SKM-1 (cell line): ENCODE data around the gene PRKG2.
"Not testable (repeated sequence)": the region's sequence is repeated elsewhere in the genome, so short reads cannot be mapped to it uniquely, and the experiment has no call there.

Experiments used
- DNase-seq: peaks from one replicate; lab custom pipeline; 2025; ENCODE audit not compliant: unreplicated experiment; lab: John Stamatoyannopoulos, UW

The PRKG2 gene

GRCh38 chr4:81214881-81215868 is at the start of gene PRKG2:
PRKG2 (minus strand) TSS chr4:81215222; CDS start chr4:81205047, 10,175 bp downstream.
- no peak for DNase-seq

DNA sequence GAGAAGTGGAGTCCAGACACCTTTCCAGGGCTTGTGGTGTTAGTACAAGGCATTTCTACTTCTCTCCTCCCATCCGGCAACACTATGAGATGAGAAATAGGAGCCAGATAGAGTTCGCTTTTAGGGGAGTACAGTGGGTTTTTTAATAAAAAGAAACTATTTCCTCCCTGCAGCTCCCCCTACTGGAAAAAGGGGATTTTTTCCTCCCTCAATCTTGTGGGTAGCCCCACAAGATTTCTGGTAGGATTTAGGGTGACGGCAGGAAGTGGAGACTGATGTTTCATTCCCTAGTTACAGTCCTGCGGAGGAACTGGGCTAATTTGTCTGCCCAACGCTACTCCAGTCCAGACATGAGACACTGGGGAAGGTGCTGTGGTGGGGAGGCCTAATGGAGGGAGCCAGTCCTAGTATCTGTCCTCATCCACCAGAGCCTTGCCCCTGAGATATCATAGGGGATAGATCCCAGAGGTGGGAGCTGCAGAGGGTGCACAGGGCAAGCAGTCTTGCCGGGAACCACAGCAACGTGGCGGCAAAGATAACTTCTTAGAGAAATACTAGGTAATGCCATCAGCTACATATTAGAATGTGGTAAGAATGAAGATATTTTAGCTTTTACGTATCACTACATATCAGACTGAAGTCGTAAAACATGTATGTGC is 45.5 kb upstream of the PRKG2 start:
- no peak for DNase-seq

GRCh38 chr4:81258841-81259550 is 44.0 kb upstream of the PRKG2 start:
- DNase-seq = no peak

- DNase-seq = no peak
Measured at GRCh38 chr4:81257816-81258215, 42.8 kb upstream of the PRKG2 start.

DNA sequence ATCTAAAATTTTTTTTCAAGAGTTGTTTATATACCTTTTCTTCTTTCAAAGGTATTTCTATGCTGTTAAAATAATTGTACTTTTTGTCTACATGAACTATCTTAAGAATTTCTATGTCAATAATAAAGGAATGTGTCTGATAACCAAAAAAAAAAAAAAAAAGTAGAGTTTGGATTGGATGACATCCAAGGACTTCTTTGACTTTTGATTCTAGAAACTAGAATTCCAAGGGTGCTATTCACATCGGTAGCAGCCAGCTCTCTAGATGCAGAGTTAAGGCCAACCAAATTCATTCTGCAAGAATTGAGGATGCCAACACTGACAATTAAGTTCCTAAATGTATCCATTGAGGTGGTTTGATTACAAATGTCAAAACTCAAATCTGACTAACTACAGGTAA is 42.0 kb upstream of the PRKG2 start:
- no peak for DNase-seq

DNA sequence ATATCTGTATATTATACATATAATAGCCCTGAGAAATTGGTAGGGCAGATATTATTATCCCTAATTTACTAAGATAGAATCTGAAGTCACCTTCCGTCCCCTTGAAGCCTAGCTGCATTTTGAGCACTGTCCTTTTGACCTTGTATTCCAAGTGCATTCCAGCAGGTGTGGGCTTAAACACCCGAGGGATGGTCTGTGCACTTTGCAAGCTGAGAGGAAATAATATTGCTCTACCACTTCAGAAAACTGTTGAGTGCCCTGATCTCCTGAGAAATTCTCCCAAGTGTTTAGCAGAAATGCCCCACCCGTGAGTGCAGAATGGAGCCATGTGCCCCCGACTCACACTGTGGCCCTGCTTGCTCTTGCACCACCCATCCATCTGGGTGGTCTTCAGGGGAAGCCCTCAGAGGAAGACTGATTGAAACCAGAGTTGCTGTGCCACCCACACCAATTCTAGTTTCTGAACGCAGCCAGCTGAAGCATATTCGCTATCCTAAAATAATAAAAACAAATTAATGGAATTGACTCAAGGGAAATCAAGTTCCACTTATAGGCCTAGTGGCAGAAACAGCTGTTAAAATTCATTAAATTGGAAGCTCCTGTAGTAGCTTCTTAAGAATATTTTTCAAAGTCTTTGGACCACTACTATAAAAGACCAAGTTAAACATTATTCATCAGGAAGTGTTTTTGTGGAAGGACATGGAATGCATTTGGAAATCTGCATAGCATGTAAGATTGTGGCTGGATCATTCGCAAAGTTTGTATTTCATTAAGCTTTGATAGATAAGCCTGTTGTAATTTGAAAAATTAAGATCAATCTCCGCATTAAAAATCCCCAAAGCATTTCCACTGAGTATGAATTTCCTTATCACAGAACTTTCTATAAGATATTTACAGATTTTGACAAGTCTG is 41.3 kb upstream of the PRKG2 start:
- DNase-seq = no peak

DNA sequence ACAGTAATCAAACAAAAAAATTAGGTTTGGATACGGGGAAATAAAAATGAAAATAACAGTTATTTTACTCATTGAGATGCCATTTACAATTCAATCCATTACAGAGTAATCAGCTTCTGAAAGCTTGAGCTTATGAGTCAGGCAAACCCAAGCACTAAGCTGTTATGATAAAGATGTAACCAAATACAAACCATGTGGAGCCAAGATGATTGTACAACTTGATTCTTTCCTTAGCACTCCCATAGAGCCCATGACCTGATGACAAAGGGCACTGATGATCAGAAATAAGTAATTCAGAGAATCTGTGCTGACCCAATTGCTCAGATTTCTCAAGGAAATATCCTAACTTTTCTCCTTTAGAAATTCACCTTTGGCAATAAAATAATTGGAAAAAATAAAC is 40.5 kb upstream of the PRKG2 start:
- no peak for DNase-seq

DNA sequence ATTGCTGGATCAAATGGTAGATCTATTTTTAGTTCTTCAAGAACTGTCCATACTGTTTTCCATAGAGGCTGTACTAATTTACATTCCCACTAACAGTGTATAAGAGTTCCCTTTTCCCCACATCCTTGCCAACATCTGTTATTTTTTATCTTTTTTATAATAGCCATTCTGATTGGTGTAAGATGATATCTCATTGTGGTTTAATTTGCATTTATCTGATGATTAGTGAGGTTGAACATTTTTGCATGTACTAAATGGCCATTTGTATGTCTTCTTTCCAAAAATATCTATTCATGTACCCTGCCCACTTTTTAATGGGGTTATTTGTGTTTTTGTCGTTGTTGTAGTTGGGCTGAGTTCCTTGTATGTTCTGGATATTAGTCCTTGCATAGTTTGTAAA is 35.4 kb upstream of the PRKG2 start:
- no peak for DNase-seq

DNA sequence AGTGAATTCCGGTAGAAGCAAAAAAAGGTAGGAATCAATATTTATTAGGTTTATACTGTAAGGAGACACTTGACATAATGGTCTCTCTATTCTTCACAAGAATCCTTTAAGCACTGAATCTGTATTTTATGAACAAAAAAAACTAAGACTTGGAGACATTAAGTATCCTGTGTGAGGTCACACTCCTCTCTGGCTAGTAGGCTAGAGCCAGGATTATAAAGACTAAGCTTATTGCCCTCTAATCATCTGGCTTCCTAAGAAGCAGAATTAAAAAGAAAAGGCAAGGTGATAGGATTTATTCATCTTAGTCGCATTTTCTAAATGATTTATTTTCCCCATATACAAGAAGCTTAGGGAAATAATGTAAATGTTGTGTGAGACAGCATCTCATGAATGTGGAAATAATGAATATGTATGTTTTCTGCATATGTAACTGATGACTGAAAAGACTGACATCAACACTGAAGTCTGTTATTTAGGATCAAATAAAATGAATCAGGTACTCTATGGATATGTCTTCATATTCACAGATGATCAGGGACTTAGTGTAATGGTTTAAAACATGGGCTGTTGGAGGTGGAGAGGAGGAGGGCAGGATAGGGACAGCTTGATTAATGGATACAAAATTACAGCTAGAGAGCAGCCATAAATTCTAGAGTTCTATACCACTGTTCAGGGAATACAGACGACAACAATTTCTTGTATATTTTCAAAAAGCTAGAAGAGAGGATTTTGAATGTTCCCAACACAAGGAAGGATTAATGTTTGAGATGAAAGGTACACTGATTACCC is 30.4 kb upstream of the PRKG2 start:
- DNase-seq = no peak

DNA sequence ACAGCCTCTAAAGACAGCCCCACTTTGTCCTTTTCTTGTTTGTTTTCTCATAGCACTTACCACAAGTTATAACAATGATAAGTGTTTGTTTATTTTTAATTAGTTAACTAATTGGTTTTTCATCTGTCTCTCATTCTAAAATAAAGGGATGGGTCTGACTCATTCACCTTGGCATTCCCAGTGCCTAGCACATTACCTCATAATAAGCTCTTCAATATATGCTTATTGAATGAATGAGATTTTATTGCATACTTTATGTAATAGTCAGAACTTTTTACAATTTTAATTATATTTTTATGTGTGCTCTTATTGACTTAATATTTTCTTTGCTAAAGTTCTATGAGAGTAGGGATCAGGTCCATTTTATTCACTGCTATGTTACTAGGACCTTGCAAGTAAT is 22.8 kb upstream of the PRKG2 start:
- DNase-seq = no peak

DNA sequence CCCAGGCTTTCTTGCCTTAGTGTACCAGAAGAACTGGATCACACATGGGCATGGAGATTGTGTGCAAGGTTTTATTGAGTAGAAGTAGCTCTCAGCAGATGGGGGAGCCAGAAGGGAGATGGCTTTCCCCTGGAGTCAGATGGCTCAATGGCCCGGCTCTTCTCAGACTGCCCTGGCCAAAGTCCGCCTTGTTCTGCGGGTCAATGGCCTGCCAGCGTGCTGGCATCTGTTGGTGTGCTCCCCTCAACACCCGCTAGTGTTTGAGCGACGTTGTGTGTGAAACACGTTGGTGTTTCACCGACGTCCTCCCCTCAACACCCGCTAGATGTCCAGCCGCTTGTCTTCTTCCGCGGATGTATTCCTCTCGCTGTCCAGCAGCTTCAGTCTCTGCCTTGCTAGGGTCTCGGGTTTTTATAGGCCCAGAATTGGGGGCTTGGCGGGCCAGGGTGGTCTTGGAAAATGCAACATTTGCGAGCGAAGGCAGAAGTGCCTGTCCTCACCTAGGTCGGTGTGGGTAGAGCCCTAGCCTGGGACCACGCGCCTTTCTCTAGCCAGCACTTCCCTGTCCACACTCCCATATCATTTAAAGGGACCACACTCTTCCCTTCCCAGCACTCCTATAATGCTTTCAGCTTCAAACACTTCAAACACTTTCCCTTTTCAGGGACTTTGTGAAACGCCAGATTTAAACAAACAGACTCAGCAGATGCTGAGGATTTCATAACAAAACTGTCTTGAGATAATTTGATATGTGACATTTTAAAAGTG is 21.1 kb upstream of the PRKG2 start:
- no peak for DNase-seq

DNA sequence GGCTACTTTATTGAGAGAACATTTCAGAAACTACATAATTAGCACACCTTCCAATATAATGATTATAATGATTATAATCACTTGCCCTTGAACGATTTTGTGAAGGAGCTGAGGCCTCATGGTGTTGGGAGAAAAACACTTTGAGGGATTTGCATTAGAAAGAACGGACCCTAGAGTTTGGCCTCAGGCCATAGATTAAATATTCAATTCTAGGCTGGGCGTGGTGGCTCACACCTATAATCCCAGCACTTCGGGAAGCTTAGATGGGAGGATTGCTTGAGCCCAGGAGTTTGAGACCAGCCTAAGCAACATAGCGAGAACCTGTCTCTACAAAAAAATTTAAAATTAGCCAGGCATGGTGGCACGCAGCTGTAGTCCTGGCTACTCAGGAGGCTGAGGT is 12.9 kb upstream of the PRKG2 start:
- no peak for DNase-seq

DNA sequence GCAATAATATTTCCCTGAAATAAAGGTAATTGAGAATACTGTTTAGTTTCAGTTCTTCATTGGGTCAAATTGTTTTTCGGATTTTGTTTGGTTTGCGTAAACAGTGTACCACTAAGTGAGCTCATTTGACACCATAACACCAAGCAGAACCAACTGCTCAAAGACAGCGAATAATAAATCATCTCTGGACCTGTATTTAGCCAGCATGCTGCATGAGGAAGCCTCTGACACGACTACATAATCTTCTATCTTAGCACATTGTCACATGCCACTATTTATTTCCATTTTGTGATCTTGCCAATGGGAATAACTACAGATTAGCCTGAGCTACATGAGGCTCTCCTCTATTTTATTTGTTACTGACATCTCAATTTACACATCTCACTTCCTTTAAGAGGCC is 12.1 kb upstream of the PRKG2 start:
- no peak for DNase-seq

GRCh38 chr4:81225252-81225651 is 10.2 kb upstream of the PRKG2 start:
- DNase-seq = no peak

DNA sequence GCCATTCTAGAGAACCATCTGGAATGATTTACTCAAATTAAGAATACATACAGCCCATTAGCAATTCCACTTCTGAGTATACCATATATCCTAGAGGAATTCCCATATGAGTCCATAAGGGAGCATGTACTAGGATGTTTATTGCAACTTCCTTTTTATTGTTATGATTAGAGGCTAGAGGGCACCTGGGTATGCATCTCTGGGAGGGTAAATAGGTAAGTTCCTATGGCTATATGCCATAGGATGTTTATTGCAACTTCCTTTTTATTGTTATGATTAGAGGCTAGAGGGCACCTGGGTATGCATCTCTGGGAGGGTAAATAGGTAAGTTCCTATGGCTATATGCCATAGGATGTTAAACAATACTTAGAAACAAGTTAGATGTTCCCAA is 7.1 kb upstream of the PRKG2 start:
- not testable (repeated sequence) for DNase-seq

- no peak for DNase-seq
Measured at GRCh38 chr4:81221303-81222081, 6.5 kb upstream of the PRKG2 start.

DNA sequence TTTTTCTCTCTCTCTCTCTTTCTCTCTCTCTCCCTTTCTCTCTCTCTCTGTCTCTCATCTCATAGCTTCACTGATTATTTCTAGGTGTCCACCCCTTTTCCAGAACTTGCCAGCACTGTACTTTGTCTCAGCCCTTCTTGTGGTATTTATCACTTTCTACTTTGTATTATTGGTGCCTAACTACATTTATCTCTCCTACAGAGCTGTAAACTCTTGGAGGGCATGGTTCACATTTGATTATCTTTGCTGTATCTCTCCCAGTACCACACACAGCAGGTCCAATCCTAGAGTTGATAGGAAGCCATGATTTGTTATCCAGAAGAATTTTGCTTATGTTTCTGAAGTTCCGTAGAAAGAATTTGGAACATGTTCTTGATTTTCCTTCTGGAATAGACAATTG is 5.2 kb upstream of the PRKG2 start:
- DNase-seq = no peak

- no peak for DNase-seq
Measured at GRCh38 chr4:81218206-81218605, 3.2 kb upstream of the PRKG2 start.
